ENCODE data around the gene NPB. TPM values are rescaled to one million over a fixed set of nuclear protein-coding genes. Genes with fewer than 3 reads are reported as not detected.

The NPB gene
- total and polyA plus RNA-seq, 9 donors: 0.43 to 3.1 (median 1.3) TPM

DNA sequence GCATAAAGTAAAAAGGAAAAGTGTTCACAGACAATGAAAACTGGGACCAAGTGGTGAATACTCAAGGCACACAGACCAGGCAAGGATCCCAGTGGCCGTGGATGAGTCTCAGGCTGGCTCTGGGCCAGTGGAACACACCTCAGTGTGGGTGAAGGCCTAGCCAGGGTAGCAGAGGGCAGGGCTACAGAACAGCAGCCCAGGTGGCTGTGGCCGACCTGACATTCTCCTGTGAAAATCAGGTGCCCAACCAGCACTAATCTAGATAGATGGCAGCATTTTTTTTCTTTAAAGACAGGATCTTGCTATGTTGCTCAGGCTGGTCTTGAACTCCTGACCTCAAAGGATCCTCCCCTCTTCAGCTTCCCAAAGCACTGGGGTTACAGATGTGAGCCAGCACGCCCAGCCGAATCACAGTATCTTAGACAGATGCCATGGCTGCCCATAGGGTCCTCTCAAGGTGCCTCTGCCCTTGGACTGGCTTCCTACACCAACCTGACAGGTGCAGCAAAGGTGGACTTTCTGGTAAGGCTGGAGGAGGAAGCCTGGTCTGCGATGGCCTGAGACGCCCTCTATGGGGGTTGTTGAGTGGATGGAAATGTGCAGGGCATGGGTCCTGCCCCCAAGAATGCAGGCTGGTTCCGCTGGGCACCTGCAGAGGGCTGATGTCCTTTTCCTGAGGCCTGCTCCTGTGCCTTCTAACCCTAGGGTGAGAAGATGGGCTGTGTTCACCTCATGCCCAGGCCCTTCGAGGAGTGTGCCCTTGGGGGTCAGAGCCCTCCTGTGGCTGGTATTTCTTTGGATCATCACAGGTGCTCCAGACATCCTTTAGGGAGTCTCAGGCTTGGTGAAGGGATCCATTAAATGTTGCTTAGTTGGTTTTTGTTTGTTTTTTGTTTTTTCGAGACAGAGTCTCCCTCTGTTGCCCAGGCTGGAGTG is 37.9 kb upstream of the NPB start:
- Histone ChIP-seq H3K36me3 (no peaks in the 10 kb centered on the region), H3K9me3 (no peaks in the 10 kb centered on the region), H3K27ac (no peak overlapping the region), H3K4me3 (no peak overlapping the region), H3K4me1 (ENCODE audit: insufficient read depth) (peaks cover 8% of the 10 kb centered on the region), H3K27me3 (no peaks in the 10 kb centered on the region)
- no peak for TF ChIP-seq POLR2A (IDR thresholded peaks at IDR 0.05)
- TF ChIP-seq, protein P1, sequence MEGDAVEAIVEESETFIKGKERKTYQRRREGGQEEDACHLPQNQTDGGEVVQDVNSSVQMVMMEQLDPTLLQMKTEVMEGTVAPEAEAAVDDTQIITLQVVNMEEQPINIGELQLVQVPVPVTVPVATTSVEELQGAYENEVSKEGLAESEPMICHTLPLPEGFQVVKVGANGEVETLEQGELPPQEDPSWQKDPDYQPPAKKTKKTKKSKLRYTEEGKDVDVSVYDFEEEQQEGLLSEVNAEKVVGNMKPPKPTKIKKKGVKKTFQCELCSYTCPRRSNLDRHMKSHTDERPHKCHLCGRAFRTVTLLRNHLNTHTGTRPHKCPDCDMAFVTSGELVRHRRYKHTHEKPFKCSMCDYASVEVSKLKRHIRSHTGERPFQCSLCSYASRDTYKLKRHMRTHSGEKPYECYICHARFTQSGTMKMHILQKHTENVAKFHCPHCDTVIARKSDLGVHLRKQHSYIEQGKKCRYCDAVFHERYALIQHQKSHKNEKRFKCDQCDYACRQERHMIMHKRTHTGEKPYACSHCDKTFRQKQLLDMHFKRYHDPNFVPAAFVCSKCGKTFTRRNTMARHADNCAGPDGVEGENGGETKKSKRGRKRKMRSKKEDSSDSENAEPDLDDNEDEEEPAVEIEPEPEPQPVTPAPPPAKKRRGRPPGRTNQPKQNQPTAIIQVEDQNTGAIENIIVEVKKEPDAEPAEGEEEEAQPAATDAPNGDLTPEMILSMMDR (IDR thresholded peaks at IDR 0.05): no peak
- no peak for DNase-seq
- WGBS, 3 donors: 63 to 77% (median 63%) methylated on average over 9 of the region's 9 CpGs
- intact Hi-C loops (cut with DNase I): no loop called here

DNA sequence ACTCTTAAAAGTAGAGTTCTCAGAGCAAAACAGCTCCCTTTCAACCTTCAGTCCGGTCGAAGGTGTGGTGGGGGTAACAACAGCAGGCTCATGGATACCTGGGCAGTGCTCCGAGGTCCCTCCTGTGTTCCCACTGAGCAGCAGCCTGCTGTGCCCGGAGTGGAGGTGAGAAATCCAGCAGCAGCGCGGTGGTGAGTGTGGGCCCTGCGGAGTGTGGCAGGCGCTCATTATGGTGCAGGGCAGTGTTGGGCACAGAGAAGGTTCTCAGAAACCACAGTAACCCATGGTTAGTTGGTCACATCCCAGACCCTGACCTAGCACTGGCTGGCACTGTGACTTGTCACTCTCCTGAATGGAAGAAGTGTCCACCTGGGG is 36.7 kb upstream of the NPB start:
- TF ChIP-seq, protein P1 (IDR thresholded peaks at IDR 0.05): no peak
- no peak for TF ChIP-seq EP300 (IDR thresholded peaks at IDR 0.05)
- no peak for TF ChIP-seq POLR2A (IDR thresholded peaks at IDR 0.05)

DNA sequence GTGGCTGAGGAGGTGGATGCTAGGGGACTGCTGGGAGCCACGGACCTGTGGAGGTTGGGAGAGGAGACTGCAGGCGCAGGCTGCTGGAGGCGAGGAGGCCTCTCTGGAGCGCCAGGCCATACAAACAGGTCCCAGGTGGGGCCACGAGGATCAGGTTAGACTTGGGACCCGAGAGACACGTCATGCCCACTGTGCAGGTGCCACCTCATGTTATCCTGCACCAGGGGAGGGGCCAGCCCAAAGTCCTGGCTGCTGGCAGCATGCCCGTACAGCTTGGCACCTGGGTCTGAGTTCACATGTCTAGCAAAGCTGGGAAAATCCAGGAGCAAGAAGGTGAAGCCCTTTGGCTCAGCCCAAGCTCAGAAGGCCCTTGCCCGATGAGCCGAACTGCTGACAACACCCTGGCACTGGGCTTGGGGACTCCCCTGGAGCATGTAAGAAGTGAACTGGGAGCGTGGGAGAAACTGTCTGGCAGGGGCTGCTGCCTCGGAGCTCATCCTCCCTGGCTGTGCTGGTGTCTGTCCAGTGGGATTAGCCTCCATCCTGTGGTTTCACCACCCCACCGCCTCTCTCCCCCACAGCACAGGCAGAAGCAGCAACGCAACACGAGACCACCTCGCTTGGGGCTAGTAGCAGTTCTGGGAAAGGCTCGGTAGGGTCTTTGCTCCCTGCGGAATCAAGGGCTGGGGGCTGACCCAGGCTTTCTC is 36.2 kb upstream of the NPB start:
- H3K27ac ChIP-seq: no peak overlapping the region
- H3K36me3 ChIP-seq: no peaks in the 10 kb centered on the region
- WGBS, 3 donors: 47 to 64% (median 53%) methylated on average over 16 to 18 of the region's 18 CpGs
- intact Hi-C loops (cut with DNase I): no loop called here
- TF ChIP-seq POLR2A (IDR thresholded peaks at IDR 0.05) (no peak), EP300 (IDR thresholded peaks at IDR 0.05) (no peak)
- TF ChIP-seq, protein P1 (IDR thresholded peaks at IDR 0.05): no peak
- peak in 2 of 5 donors; percentile 50 to 65 for DNase-seq
- H3K9me3 ChIP-seq: no peaks in the 10 kb centered on the region
- peaks cover 10% of the 10 kb centered on the region for H3K4me1 ChIP-seq (ENCODE audit: insufficient read depth)
- no peak overlapping the region for H3K4me3 ChIP-seq
- H3K27me3 ChIP-seq: no peaks in the 10 kb centered on the region

More for the DNA sequence above, 36.7 kb upstream of the NPB start:
- Histone ChIP-seq H3K36me3 (no peaks in the 10 kb centered on the region), H3K27me3 (no peaks in the 10 kb centered on the region), H3K4me3 (no peak overlapping the region), H3K9me3 (no peaks in the 10 kb centered on the region), H3K27ac (no peak overlapping the region), H3K4me1 (ENCODE audit: insufficient read depth) (peaks cover 10% of the 10 kb centered on the region)
- WGBS, 3 donors: 87 to 93% (median 91%) methylated on average over 8 of the region's 8 CpGs
- no peak for DNase-seq
- intact Hi-C loops (cut with DNase I): no loop called here

GRCh38 chr17:81866440-81867169 is 35.4 kb upstream of the NPB start:
- Histone ChIP-seq H3K9me3 (no peaks in the 10 kb centered on the region), H3K4me1 (ENCODE audit: insufficient read depth) (peaks cover 10% of the 10 kb centered on the region), H3K4me3 (no peak overlapping the region), H3K27ac (no peak overlapping the region), H3K36me3 (no peaks in the 10 kb centered on the region), H3K27me3 (no peaks in the 10 kb centered on the region)
- WGBS, 3 donors: 49 to 65% (median 54%) methylated on average over 18 of the region's 18 CpGs
- DNase-seq: no peak
- intact Hi-C loops (cut with DNase I): no loop called here
- no peak for TF ChIP-seq EP300 (IDR thresholded peaks at IDR 0.05)
- TF ChIP-seq POLR2A (IDR thresholded peaks at IDR 0.05): no peak
- TF ChIP-seq, protein P1 (IDR thresholded peaks at IDR 0.05): no peak

All from ovary (tissue), 9 donors.